Peyer's patch (tissue), 4 donors: Measurements from ENCODE around the gene ARHGAP24. TPM values are rescaled to one million over a fixed set of nuclear protein-coding genes. Genes with fewer than 3 reads are reported as not detected.
A peak's percentile ranks its signal among the peaks of the same experiment; 100 is the strongest.

Source experiments
- DNase-seq, 3 donors: peaks; one replicate each; pipeline ENCODE4 v3.0.0-alpha.2; 2017 to 2019
- H3K27ac ChIP-seq, 4 donors: fragments of 200-600 bp; sonication (generic); one replicate each; pipeline ENCODE4 v1.5.1; 2016 to 2019
- H3K27me3 ChIP-seq, 2 donors: fragments of 200-600 bp; sonication (generic); one replicate each; pipeline ENCODE4 v1.5.1; 2019
- H3K36me3 ChIP-seq, 3 donors: fragments of 200-600 bp; sonication (generic); one replicate each; pipeline ENCODE4 v1.5.1; 2016 to 2019
- H3K4me1 ChIP-seq, 4 donors: fragments of 200-600 bp; sonication (generic); one replicate each; pipeline ENCODE4 v1.5.1; 2016 to 2019
- H3K4me3 ChIP-seq, 4 donors: fragments of 200-600 bp; sonication (generic); 1 replicate in 3 of 4; 2 replicates in 1 of 4; pipeline ENCODE4 v1.5.1; 2016 to 2019; ENCODE audit warnings: mild to moderate bottlenecking in 1 of 4
- H3K9me3 ChIP-seq, 4 donors: fragments of 200-600 bp; sonication (generic); one replicate each; pipeline ENCODE4 v1.5.1; 2016 to 2019; ENCODE audit warnings: mild to moderate bottlenecking in 1 of 4
- POLR2A ChIP-seq, 2 donors: fragments of 450-650 bp; IDR thresholded peaks; one replicate each; pipeline ENCODE4 v1.5.1; 2017; ENCODE audit warnings: antibody characterized with exemption in 2 of 2, mild to moderate bottlenecking in 2 of 2, moderate library complexity in 2 of 2
- small RNA-seq, 2 donors: library from RNA; depleted of rRNA; stranded (forward); fragments of <200 nt; gene quantifications; one replicate each; pipeline ENCODE3, GENCODE V24; 2016
- total RNA-seq, 4 donors: library from RNA; depleted of rRNA; stranded (reverse); fragments of >200 nt; gene quantifications; one replicate each; pipeline ENCODE4 v1.1.0, GENCODE V29; 2016
- TF ChIP-seq, protein P1 (sequence below), 6 experiments: fragments of 450-650 bp in 4 of 6; fragments of 200-600 bp in 2 of 6; sonication (generic) in 1 of 6; IDR thresholded peaks; one replicate each; pipeline ENCODE4 v1.5.1; 2017 to 2019; ENCODE audit warnings: antibody characterized with exemption in 6 of 6, mild to moderate bottlenecking in 3 of 6, moderate library complexity in 1 of 6

Gene ARHGAP24
- total RNA-seq, 4 donors from 2014 or later: 4.7 to 330 (median 20.0) TPM

GRCh38 chr4:86038037-86038436, 563.1 kb downstream of the ARHGAP24 start:
- Histone ChIP-seq H3K9me3 (no peaks in the 10 kb centered on the region), H3K27me3 (no peaks in the 10 kb centered on the region), H3K4me1 (no peaks in the 10 kb centered on the region), H3K36me3 (no peaks in the 10 kb centered on the region), H3K4me3 (no peak overlapping the region), H3K27ac (no peak overlapping the region)
- no peak for DNase-seq
- TF ChIP-seq POLR2A (IDR thresholded peaks at IDR 0.05): no peak
- TF ChIP-seq, protein P1, sequence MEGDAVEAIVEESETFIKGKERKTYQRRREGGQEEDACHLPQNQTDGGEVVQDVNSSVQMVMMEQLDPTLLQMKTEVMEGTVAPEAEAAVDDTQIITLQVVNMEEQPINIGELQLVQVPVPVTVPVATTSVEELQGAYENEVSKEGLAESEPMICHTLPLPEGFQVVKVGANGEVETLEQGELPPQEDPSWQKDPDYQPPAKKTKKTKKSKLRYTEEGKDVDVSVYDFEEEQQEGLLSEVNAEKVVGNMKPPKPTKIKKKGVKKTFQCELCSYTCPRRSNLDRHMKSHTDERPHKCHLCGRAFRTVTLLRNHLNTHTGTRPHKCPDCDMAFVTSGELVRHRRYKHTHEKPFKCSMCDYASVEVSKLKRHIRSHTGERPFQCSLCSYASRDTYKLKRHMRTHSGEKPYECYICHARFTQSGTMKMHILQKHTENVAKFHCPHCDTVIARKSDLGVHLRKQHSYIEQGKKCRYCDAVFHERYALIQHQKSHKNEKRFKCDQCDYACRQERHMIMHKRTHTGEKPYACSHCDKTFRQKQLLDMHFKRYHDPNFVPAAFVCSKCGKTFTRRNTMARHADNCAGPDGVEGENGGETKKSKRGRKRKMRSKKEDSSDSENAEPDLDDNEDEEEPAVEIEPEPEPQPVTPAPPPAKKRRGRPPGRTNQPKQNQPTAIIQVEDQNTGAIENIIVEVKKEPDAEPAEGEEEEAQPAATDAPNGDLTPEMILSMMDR (IDR thresholded peaks at IDR 0.05): no peak

- DNase-seq: peak in 1 of 3 donors; percentile 56
Observed at GRCh38 chr4:86043755-86044592, 569.0 kb downstream of the ARHGAP24 start.

GRCh38 chr4:86044593-86044985, 569.6 kb downstream of the ARHGAP24 start:
- TF ChIP-seq, protein P1 (IDR thresholded peaks at IDR 0.05): no peak
- TF ChIP-seq POLR2A (IDR thresholded peaks at IDR 0.05): no peak
- H3K36me3 ChIP-seq: no peaks in the 10 kb centered on the region
- H3K4me3 ChIP-seq: no peak overlapping the region
- no peak overlapping the region for H3K27ac ChIP-seq
- H3K9me3 ChIP-seq: no peaks in the 10 kb centered on the region
- no peak for DNase-seq
- H3K4me1 ChIP-seq: no peaks in the 10 kb centered on the region
- no peaks in the 10 kb centered on the region for H3K27me3 ChIP-seq

More at GRCh38 chr4:86043755-86044592, 569.0 kb downstream of the ARHGAP24 start:
- Histone ChIP-seq H3K4me3 (no peak overlapping the region), H3K27ac (no peak overlapping the region), H3K9me3 (no peaks in the 10 kb centered on the region), H3K36me3 (no peaks in the 10 kb centered on the region), H3K27me3 (no peaks in the 10 kb centered on the region), H3K4me1 (no peaks in the 10 kb centered on the region)
- TF ChIP-seq, protein P1 (IDR thresholded peaks at IDR 0.05): peak; percentile 47 to 72 (median 56)
- no peak for TF ChIP-seq POLR2A (IDR thresholded peaks at IDR 0.05)

- Histone ChIP-seq H3K4me1 (no peaks in the 10 kb centered on the region), H3K27me3 (no peaks in the 10 kb centered on the region), H3K9me3 (no peaks in the 10 kb centered on the region), H3K4me3 (no peak overlapping the region), H3K36me3 (no peaks in the 10 kb centered on the region), H3K27ac (no peak overlapping the region)
- TF ChIP-seq POLR2A (IDR thresholded peaks at IDR 0.05): no peak
- TF ChIP-seq, protein P1 (IDR thresholded peaks at IDR 0.05): no peak
- no peak for DNase-seq
Observed at GRCh38 chr4:86048426-86048825, 573.5 kb downstream of the ARHGAP24 start.

GRCh38 chr4:86050496-86050895, 575.5 kb downstream of the ARHGAP24 start:
- Histone ChIP-seq H3K9me3 (no peaks in the 10 kb centered on the region), H3K4me3 (no peak overlapping the region), H3K27me3 (no peaks in the 10 kb centered on the region), H3K4me1 (no peaks in the 10 kb centered on the region), H3K36me3 (no peaks in the 10 kb centered on the region), H3K27ac (no peak overlapping the region)
- TF ChIP-seq, protein P1 (IDR thresholded peaks at IDR 0.05): no peak
- no peak for TF ChIP-seq POLR2A (IDR thresholded peaks at IDR 0.05)
- DNase-seq: no peak

Small RNA genes within 50 kb of the gene (small RNA-seq; reads per million reads assigned to genes)
- gene MIR4451: 0 reads per million in 2 donors
